Measurements from ENCODE around the gene PDYN. TPM values are rescaled to one million over a fixed set of nuclear protein-coding genes. Genes with fewer than 3 reads are reported as not detected.

The PDYN gene
- polyA plus RNA-seq, 1 donor, result 0.10 TPM

Other genes with a start within 250 kb of the PDYN start
- gene SIRPA, start 98.7 kb downstream of the PDYN start, polyA plus RNA-seq, result 29.1 TPM
- 16.0 TPM for gene STK35, start 107.8 kb upstream of the PDYN start, polyA plus RNA-seq

Data from large intestine (tissue), 1 donor.